RWPE2 (cell line): Measurements from ENCODE around the gene ASB2.

ENCODE experiments used
- ATAC-seq: fragments of 200-7000 bp; cut with Tn5 transposase; 3 replicates; pipeline ENCODE4 v1.9.1; 2021; ENCODE audit warnings: low read depth
- DNase-seq: peaks from one replicate; pipeline ENCODE4 v3.0.0-alpha.2; 2020; ENCODE audit warnings: low spot score
- H3K27ac ChIP-seq: fragments of 450-650 bp; 2 replicates; pipeline ENCODE4 v1.5.1; 2017; ENCODE audit warnings: mild to moderate bottlenecking; ENCODE audit not compliant: poor library complexity, severe bottlenecking
- H3K27me3 ChIP-seq: fragments of 250-450 bp; sonication (Bioruptor Pico); 2 replicates; pipeline ENCODE4 v1.5.1; 2021; ENCODE audit warnings: mild to moderate bottlenecking, moderate library complexity; ENCODE audit not compliant: insufficient read depth, poor library complexity, severe bottlenecking
- H3K36me3 ChIP-seq: fragments of 250-450 bp; sonication (Bioruptor Pico); 2 replicates; pipeline ENCODE4 v1.5.1; 2020; ENCODE audit warnings: low read depth, mild to moderate bottlenecking, moderate library complexity
- H3K4me1 ChIP-seq: fragments of 250-450 bp; sonication (Bioruptor Pico); 2 replicates; pipeline ENCODE4 v1.5.1; 2021; ENCODE audit warnings: mild to moderate bottlenecking, moderate library complexity; ENCODE audit not compliant: insufficient read depth, poor library complexity, severe bottlenecking
- H3K4me3 ChIP-seq: fragments of 250-450 bp; sonication (Bioruptor Pico); 2 replicates; pipeline ENCODE4 v1.5.1; 2021; ENCODE audit warnings: mild to moderate bottlenecking, moderate library complexity; ENCODE audit not compliant: severe bottlenecking
- H3K9me3 ChIP-seq: fragments of 250-450 bp; sonication (Bioruptor Pico); 2 replicates; pipeline ENCODE4 v1.5.1; 2021; ENCODE audit warnings: mild to moderate bottlenecking, moderate library complexity; ENCODE audit not compliant: severe bottlenecking
- CTCF ChIP-seq: fragments of 450-650 bp; IDR thresholded peaks from one replicate; pipeline ENCODE4 v1.5.1; 2017; ENCODE audit warnings: mild to moderate bottlenecking, moderate library complexity; ENCODE audit not compliant: poor library complexity, severe bottlenecking

ASB2 gene

GRCh38 chr14:93997916-93998870 lies 21.8 kb upstream of the ASB2 start:
- Histone ChIP-seq H3K27ac (no peak overlapping the region), H3K36me3 (no peaks in the 10 kb centered on the region), H3K27me3 (no peaks in the 10 kb centered on the region), H3K4me1 (peaks cover 11% of the 10 kb centered on the region), H3K4me3 (no peak overlapping the region), H3K9me3 (no peaks in the 10 kb centered on the region)
- no peak for TF ChIP-seq CTCF
- ATAC-seq = no peak
- DNase-seq = no peak

- no peak for ATAC-seq
- Histone ChIP-seq H3K36me3 (no peaks in the 10 kb centered on the region), H3K4me1 (peaks cover 11% of the 10 kb centered on the region), H3K9me3 (no peaks in the 10 kb centered on the region), H3K4me3 (no peak within 1 kb of the TSS), H3K27ac (no peak within 1 kb of the TSS), H3K27me3 (no peaks in the 10 kb centered on the region)
- no peak for TF ChIP-seq CTCF
- no peak for DNase-seq
Measured at GRCh38 chr14:93997082-93997481, 20.7 kb upstream of the ASB2 start, which contains the start of gene CCDC197. CCDC197 (plus strand) TSS chr14:93997301; CDS start chr14:93998132, 831 bp downstream.

GRCh38 chr14:93996130-93996695 lies 19.8 kb upstream of the ASB2 start:
- TF ChIP-seq CTCF = no peak
- Histone ChIP-seq H3K36me3 (no peaks in the 10 kb centered on the region), H3K9me3 (no peaks in the 10 kb centered on the region), H3K4me1 (peaks cover 11% of the 10 kb centered on the region), H3K27me3 (no peaks in the 10 kb centered on the region), H3K27ac (no peak overlapping the region), H3K4me3 (no peak overlapping the region)
- ATAC-seq = no peak
- DNase-seq = no peak

- no peak overlapping the region for H3K4me3 ChIP-seq
- no peak for TF ChIP-seq CTCF
- no peak for DNase-seq
- no peaks in the 10 kb centered on the region for H3K27me3 ChIP-seq
- ATAC-seq = peak; percentile 92
- H3K36me3 ChIP-seq = no peaks in the 10 kb centered on the region
- H3K4me1 ChIP-seq = peaks cover 11% of the 10 kb centered on the region
- no peaks in the 10 kb centered on the region for H3K9me3 ChIP-seq
- H3K27ac ChIP-seq = peak overlapping the region; percentile 15
Measured at GRCh38 chr14:93994919-93995682, 18.7 kb upstream of the ASB2 start.
